Endothelial cell (in vitro differentiated cells): ENCODE results near the gene EFTUD2. TPM values are rescaled to one million over a fixed set of nuclear protein-coding genes. Genes with fewer than 3 reads are reported as not detected.

Experiments used
- DNase-seq: peaks from one replicate; pipeline ENCODE4 v3.0.0; 2021; ENCODE audit warnings: low spot score
- H3K27ac Mint-ChIP-seq: one replicate; pipeline ENCODE4 v1.8.0; 2021; ENCODE audit warnings: mixed read lengths, inconsistent platforms; ENCODE audit not compliant: unreplicated experiment
- H3K27me3 Mint-ChIP-seq: one replicate; pipeline ENCODE4 v1.8.0; 2021; ENCODE audit warnings: mild to moderate bottlenecking, moderate library complexity, mixed read lengths, inconsistent platforms; ENCODE audit not compliant: unreplicated experiment
- H3K36me3 Mint-ChIP-seq: one replicate; pipeline ENCODE4 v1.8.0; 2021; ENCODE audit warnings: mild to moderate bottlenecking, low read depth, mixed read lengths, inconsistent platforms; ENCODE audit not compliant: unreplicated experiment
- H3K4me1 Mint-ChIP-seq: one replicate; pipeline ENCODE4 v1.8.0; 2021; ENCODE audit warnings: mild to moderate bottlenecking, mixed read lengths, inconsistent platforms; ENCODE audit not compliant: unreplicated experiment
- H3K4me3 Mint-ChIP-seq: one replicate; pipeline ENCODE4 v1.8.0; 2021; ENCODE audit warnings: mild to moderate bottlenecking, mixed read lengths, inconsistent platforms; ENCODE audit not compliant: unreplicated experiment
- H3K9me3 Mint-ChIP-seq: one replicate; pipeline ENCODE4 v1.8.0; 2021; ENCODE audit warnings: mixed read lengths, inconsistent platforms; ENCODE audit not compliant: unreplicated experiment
- CTCF ChIP-seq: fragments of 200-600 bp; sonication (generic); IDR thresholded peaks from one replicate; pipeline ENCODE4 v1.5.0; 2021; ENCODE audit warnings: antibody characterized with exemption; ENCODE audit not compliant: unreplicated experiment
- total RNA-seq: library from RNA; stranded (reverse); fragmentation: NEBNext Ultra II Directional; extraction: Animal tissue kit (Norgen Biotek cat#: 25700); gene quantifications from one replicate; pipeline ENCODE4 v1.2.1, GENCODE V29; 2021; ENCODE audit not compliant: unreplicated experiment

The EFTUD2 gene
- total RNA-seq, 1 donor from 2014 or later, result 154 TPM

- no peak for TF ChIP-seq CTCF
- H3K4me1 Mint-ChIP-seq, result no peaks in the 10 kb centered on the region
- H3K27ac Mint-ChIP-seq, result no peak overlapping the region
- peaks cover 13% of the 10 kb centered on the region for H3K36me3 Mint-ChIP-seq
- peaks cover 5% of the 10 kb centered on the region for H3K27me3 Mint-ChIP-seq
- DNase-seq, result no peak
- no peak overlapping the region for H3K4me3 Mint-ChIP-seq
- no peaks in the 10 kb centered on the region for H3K9me3 Mint-ChIP-seq
Measured at GRCh38 chr17:44925731-44926697, 26.8 kb upstream of the EFTUD2 start.

- Mint-ChIP-seq H3K36me3 (peaks cover 4% of the 10 kb centered on the region), H3K4me3 (no peak overlapping the region), H3K4me1 (no peaks in the 10 kb centered on the region), H3K9me3 (no peaks in the 10 kb centered on the region), H3K27ac (no peak overlapping the region), H3K27me3 (peaks cover 5% of the 10 kb centered on the region)
- TF ChIP-seq CTCF, result no peak
- DNase-seq, result no peak
Measured at GRCh38 chr17:44924107-44924544, 24.9 kb upstream of the EFTUD2 start.

- no peak for TF ChIP-seq CTCF
- no peak overlapping the region for H3K27ac Mint-ChIP-seq
- H3K36me3 Mint-ChIP-seq, result peaks cover 4% of the 10 kb centered on the region
- peaks cover 5% of the 10 kb centered on the region for H3K27me3 Mint-ChIP-seq
- H3K4me3 Mint-ChIP-seq, result no peak overlapping the region
- no peaks in the 10 kb centered on the region for H3K4me1 Mint-ChIP-seq
- DNase-seq, result no peak
- H3K9me3 Mint-ChIP-seq, result no peaks in the 10 kb centered on the region
Measured at GRCh38 chr17:44922746-44923470, 23.7 kb upstream of the EFTUD2 start.

- H3K27ac Mint-ChIP-seq, result no peak overlapping the region
- no peaks in the 10 kb centered on the region for H3K4me1 Mint-ChIP-seq
- H3K27me3 Mint-ChIP-seq, result peaks cover 5% of the 10 kb centered on the region
- no peak overlapping the region for H3K4me3 Mint-ChIP-seq
- peaks cover 4% of the 10 kb centered on the region for H3K36me3 Mint-ChIP-seq
- H3K9me3 Mint-ChIP-seq, result no peaks in the 10 kb centered on the region
- DNase-seq, result no peak
- TF ChIP-seq CTCF, result no peak
Measured at GRCh38 chr17:44922136-44922535, 22.9 kb upstream of the EFTUD2 start.
